OCI-LY1 (cell line): ENCODE measurements around the gene YBX3.

ENCODE experiments used
- EZH2 ChIP-seq: fragments of 200-600 bp; sonication (generic), shearing (Covaris generic); IDR thresholded peaks from 2 replicates; pipeline ENCODE4 v1.8.0; 2017; ENCODE audit warnings: borderline replicate concordance, mixed run types, mild to moderate bottlenecking, antibody characterized with exemption, low read length, moderate library complexity, mixed read lengths
- TF ChIP-seq, protein P1 (sequence below): fragments of 200-600 bp; sonication (generic), shearing (Covaris generic); IDR thresholded peaks from 2 replicates; pipeline ENCODE4 v1.5.1; 2017; ENCODE audit warnings: mild to moderate bottlenecking, antibody characterized with exemption, low read length, moderate library complexity, mixed read lengths

- TF ChIP-seq, protein P1, sequence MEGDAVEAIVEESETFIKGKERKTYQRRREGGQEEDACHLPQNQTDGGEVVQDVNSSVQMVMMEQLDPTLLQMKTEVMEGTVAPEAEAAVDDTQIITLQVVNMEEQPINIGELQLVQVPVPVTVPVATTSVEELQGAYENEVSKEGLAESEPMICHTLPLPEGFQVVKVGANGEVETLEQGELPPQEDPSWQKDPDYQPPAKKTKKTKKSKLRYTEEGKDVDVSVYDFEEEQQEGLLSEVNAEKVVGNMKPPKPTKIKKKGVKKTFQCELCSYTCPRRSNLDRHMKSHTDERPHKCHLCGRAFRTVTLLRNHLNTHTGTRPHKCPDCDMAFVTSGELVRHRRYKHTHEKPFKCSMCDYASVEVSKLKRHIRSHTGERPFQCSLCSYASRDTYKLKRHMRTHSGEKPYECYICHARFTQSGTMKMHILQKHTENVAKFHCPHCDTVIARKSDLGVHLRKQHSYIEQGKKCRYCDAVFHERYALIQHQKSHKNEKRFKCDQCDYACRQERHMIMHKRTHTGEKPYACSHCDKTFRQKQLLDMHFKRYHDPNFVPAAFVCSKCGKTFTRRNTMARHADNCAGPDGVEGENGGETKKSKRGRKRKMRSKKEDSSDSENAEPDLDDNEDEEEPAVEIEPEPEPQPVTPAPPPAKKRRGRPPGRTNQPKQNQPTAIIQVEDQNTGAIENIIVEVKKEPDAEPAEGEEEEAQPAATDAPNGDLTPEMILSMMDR, result no peak
- TF ChIP-seq EZH2, result no peak
Observed at GRCh38 chr12:10654003-10654402, 69.1 kb downstream of the YBX3 start.
